Sigmoid colon (tissue), 7 donors: ENCODE measurements around the gene OSBP. TPM values are rescaled to one million over a fixed set of nuclear protein-coding genes. Genes with fewer than 3 reads are reported as not detected.

Experiments used
- DNase-seq: peaks from one replicate; pipeline ENCODE4 v3.0.0-alpha.2; 2019
- H3K27ac ChIP-seq, 4 donors: fragments of 200-600 bp; sonication (generic); one replicate each; pipeline ENCODE4 v1.5.1; 2016 to 2019; ENCODE audit warnings: mild to moderate bottlenecking in 1 of 4
- H3K27me3 ChIP-seq, 3 donors: fragments of 200-600 bp; sonication (generic); one replicate each; pipeline ENCODE4 v1.5.1; 2019; ENCODE audit warnings: mild to moderate bottlenecking in 1 of 3
- H3K36me3 ChIP-seq, 4 donors: fragments of 200-600 bp; sonication (generic); one replicate each; pipeline ENCODE4 v1.5.1; 2016 to 2019
- H3K4me1 ChIP-seq, 4 donors: fragments of 200-600 bp; sonication (generic); one replicate each; pipeline ENCODE4 v1.5.1; 2017 to 2019
- H3K4me3 ChIP-seq, 4 donors: fragments of 200-600 bp; sonication (generic); one replicate each; pipeline ENCODE4 v1.5.1; 2017 to 2019; ENCODE audit warnings: mild to moderate bottlenecking in 2 of 4, moderate library complexity in 1 of 4
- H3K9me3 ChIP-seq, 4 donors: fragments of 200-600 bp in 3 of 4; sonication (generic) in 3 of 4; one replicate each; pipeline versions ENCODE4 v1.5.1 to v1.6.1; 2013 to 2019
- CTCF ChIP-seq, 4 experiments: fragments of 450-650 bp in 3 of 4; fragments of 200-600 bp in 1 of 4; IDR thresholded peaks; one replicate each; pipeline ENCODE4 v1.5.1; 2016 to 2019; ENCODE audit warnings: antibody characterized with exemption in 4 of 4, mild to moderate bottlenecking in 3 of 4, moderate library complexity in 2 of 4
- EP300 ChIP-seq, 4 donors: sonication (generic); formaldehyde crosslinking; IDR thresholded peaks; one replicate each; pipeline ENCODE4 v1.6.1; 2017; ENCODE audit warnings: antibody characterized with exemption in 4 of 4
- POLR2A ChIP-seq, 2 donors: fragments of 450-650 bp; IDR thresholded peaks; one replicate each; pipeline ENCODE4 v1.6.1; 2016; ENCODE audit warnings: antibody characterized with exemption in 2 of 2, mild to moderate bottlenecking in 2 of 2, moderate library complexity in 2 of 2
- POLR2AphosphoS5 ChIP-seq, 4 donors: sonication (generic); formaldehyde crosslinking; IDR thresholded peaks; one replicate each; pipeline ENCODE4 v1.6.1; 2017; ENCODE audit warnings: antibody characterized with exemption in 4 of 4
- WGBS, 2 donors: extraction: QIAGEN DNeasy Blood & Tissue Kit; methylation state at CpG; one replicate each; pipeline ENCODE4 v1.1.7; 2013; 5-methylcytosine and 5-hydroxymethylcytosine counted together
- intact Hi-C: fragments of 100-400 bp; cut with DNase I; formaldehyde crosslinking; loops from one replicate; pipeline ENCODE4 v1.15.1; 2023
- polyA plus RNA-seq, 3 donors: library from polyadenylated mRNA; stranded (reverse); fragments of 200-250 nt; gene quantifications; one replicate each; pipeline ENCODE4 v1.2.3, GENCODE V29; 2013
- total RNA-seq, 4 donors: library from RNA; depleted of rRNA; stranded (reverse); fragments of >200 nt; gene quantifications; one replicate each; pipeline ENCODE4 v1.1.0, GENCODE V29; 2016
- donor health status: healthy with polysubstance abuse.
- donor health status: Bipolar disorder and iron deficiency.
- donor health status: healthy.

OSBP gene
- total and polyA plus RNA-seq, 7 donors: 16.2 to 41.5 (median 27.5) TPM

- peaks cover 44 to 99% (median 71%) of the 10 kb centered on the region in 4 donors for H3K36me3 ChIP-seq
- TF ChIP-seq POLR2A (IDR thresholded peaks at IDR 0.05) (no peak), CTCF (IDR thresholded peaks at IDR 0.05) (no peak), POLR2AphosphoS5 (IDR thresholded peaks at IDR 0.05) (no peak), EP300 (IDR thresholded peaks at IDR 0.05) (no peak)
- H3K4me3 ChIP-seq: no peak overlapping the region
- peaks cover 0 to under 1% (median 0%) of the 10 kb centered on the region in 4 donors for H3K4me1 ChIP-seq
- no peaks in the 10 kb centered on the region for H3K9me3 ChIP-seq
- intact Hi-C loops: no loop called here
- no peaks in the 10 kb centered on the region for H3K27me3 ChIP-seq
- DNase-seq: no peak
- no peak overlapping the region for H3K27ac ChIP-seq
- 61 to 75% methylated on average over 4 of the region's 4 CpGs for WGBS, 2 donors
These were observed 39.3 kb upstream of the OSBP start for GRCh38 chr11:59654893-59655292.

- no peaks in the 10 kb centered on the region for H3K27me3 ChIP-seq
- TF ChIP-seq POLR2A (IDR thresholded peaks at IDR 0.05) (no peak), EP300 (IDR thresholded peaks at IDR 0.05) (no peak), POLR2AphosphoS5 (IDR thresholded peaks at IDR 0.05) (no peak), CTCF (IDR thresholded peaks at IDR 0.05) (no peak)
- no peak for DNase-seq
- H3K27ac ChIP-seq: no peak overlapping the region
- H3K36me3 ChIP-seq: peaks cover 14 to 94% (median 53%) of the 10 kb centered on the region in 4 donors
- H3K4me3 ChIP-seq: no peak overlapping the region
- peaks cover 0 to 7% (median 3%) of the 10 kb centered on the region in 4 donors for H3K4me1 ChIP-seq
- intact Hi-C loops: no loop called here
- 91 to 95% methylated on average over 3 of the region's 3 CpGs for WGBS, 2 donors
- no peaks in the 10 kb centered on the region for H3K9me3 ChIP-seq
These were observed 31.8 kb upstream of the OSBP start for GRCh38 chr11:59647245-59647980.

DNA sequence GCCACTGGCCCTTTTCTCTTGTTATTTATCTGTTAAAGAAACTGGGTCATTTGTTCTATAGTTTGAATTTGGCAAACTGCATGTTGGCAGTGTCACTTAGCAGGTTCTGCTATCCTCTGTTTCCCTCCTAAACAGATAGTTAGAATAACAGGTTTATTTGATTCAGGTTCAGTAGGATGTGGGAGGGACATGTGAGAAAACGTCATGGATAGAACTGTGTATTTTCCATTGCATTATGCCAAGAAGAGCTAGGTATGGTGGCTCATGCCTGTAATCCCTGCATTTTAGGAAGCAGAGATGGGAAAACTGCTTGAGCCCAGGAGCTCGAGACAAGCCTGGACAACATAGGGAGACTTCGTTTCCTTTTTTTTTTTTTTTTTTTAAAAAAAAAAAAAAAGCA is 29.0 kb upstream of the OSBP start:
- H3K27me3 ChIP-seq: no peaks in the 10 kb centered on the region
- no peak overlapping the region for H3K27ac ChIP-seq
- intact Hi-C loops: no loop called here
- no peak for TF ChIP-seq CTCF (IDR thresholded peaks at IDR 0.05)
- no peak for TF ChIP-seq EP300 (IDR thresholded peaks at IDR 0.05)
- TF ChIP-seq POLR2AphosphoS5 (IDR thresholded peaks at IDR 0.05): no peak
- TF ChIP-seq POLR2A (IDR thresholded peaks at IDR 0.05): no peak
- H3K9me3 ChIP-seq: no peaks in the 10 kb centered on the region
- peaks cover 12 to 94% (median 51%) of the 10 kb centered on the region in 4 donors for H3K36me3 ChIP-seq
- 83 to 91% methylated on average over 3 of the region's 3 CpGs for WGBS, 2 donors
- DNase-seq: no peak
- peaks cover 0 to 14% (median 3%) of the 10 kb centered on the region in 4 donors for H3K4me1 ChIP-seq
- no peak overlapping the region for H3K4me3 ChIP-seq

DNA sequence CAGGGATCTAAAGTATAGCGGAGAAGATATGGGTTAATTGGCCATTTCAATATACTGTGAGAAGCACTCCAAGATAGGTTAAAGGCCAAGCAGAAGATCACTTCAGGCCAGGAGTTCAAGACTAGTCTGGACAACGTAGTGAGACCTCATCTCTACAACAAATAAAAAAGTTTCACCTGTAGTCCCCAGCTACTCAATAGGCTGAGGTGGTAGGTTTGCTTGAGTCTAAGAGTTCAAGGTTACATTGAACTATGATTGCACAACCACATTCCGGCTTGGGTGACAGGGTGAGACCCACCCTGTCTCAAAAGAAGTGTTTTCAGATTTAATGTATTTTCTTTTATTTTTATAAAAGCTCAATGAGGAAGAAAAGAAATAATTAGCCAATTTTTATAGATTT is 27.8 kb upstream of the OSBP start:
- no peak for DNase-seq
- TF ChIP-seq CTCF (IDR thresholded peaks at IDR 0.05): no peak
- TF ChIP-seq EP300 (IDR thresholded peaks at IDR 0.05): no peak
- no peak for TF ChIP-seq POLR2AphosphoS5 (IDR thresholded peaks at IDR 0.05)
- TF ChIP-seq POLR2A (IDR thresholded peaks at IDR 0.05): no peak
- Histone ChIP-seq H3K27ac (no peak overlapping the region), H3K4me3 (no peak overlapping the region), H3K4me1 (peaks cover 0 to 14% (median 3%) of the 10 kb centered on the region in 4 donors), H3K36me3 (peaks cover 12 to 94% (median 52%) of the 10 kb centered on the region in 4 donors), H3K9me3 (no peaks in the 10 kb centered on the region), H3K27me3 (no peaks in the 10 kb centered on the region)
- WGBS, 2 donors: 93% methylated on average over 3 of the region's 3 CpGs
- intact Hi-C loops: no loop called here
